Measurements from ENCODE around the gene PBXIP1. TPM values are rescaled to one million over a fixed set of nuclear protein-coding genes. Genes with fewer than 3 reads are reported as not detected.

Gene PBXIP1
- total RNA-seq, 1 experiment from 2014 or later, result 21.6 TPM

DNA sequence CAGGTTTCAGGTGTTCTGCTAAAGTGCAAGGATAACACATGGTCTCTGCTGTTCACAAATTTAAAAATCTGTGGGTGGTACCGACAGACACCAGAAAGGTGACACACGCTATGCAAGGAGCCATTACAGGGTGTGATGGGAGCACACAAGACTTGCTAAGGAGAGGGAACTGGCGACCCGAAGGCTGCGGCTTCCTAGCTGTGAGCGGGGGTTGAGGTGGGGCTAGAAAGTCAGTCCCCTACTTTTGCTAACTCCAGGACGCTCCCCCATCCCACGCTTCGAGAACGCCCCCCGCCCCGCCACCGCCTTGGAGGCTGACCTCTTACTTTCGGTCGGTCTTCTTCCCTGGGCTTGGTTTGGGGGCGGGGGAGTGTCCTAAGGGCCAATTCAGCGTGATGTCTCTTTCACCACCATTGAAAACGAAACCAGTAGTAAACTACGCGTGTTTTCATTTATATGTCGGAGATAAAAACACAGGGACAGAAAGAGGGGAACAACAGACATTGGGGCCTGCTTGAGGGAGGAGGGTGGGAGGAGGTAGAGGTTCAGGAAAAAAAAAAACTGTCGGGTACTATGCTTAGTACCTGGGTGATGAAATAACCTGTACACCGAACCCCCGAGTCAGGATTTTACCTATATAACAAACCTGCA, 19.6 kb upstream of the PBXIP1 start:
- Mint-ChIP-seq H3K4me3 (no peak overlapping the region), H3K36me3 (ENCODE audit: insufficient read depth in 1 of 3, low read depth in 3 of 3) (peaks cover 19 to 36% (median 31%) of the 10 kb centered on the region in 3 experiments; a peak in 6 of 7 replicates), H3K4me1 (peaks cover 26 to 28% of the 10 kb centered on the region in 2 experiments), H3K27me3 (ENCODE audit: low read depth) (no peaks in the 10 kb centered on the region), H3K9me3 (no peaks in the 10 kb centered on the region), H3K27ac (no peak overlapping the region)
- Histone ChIP-seq H3K9me3 (ENCODE audit: control insufficient read depth, low read depth, low read length) (no peaks in the 10 kb centered on the region), H3K18ac (ENCODE audit: insufficient read length, low read depth, low read length) (peak overlapping the region; percentile 25), H3K79me2 (ENCODE audit: insufficient read depth, low read length) (peaks cover 24% of the 10 kb centered on the region), H3K23me2 (ENCODE audit: insufficient read length, low read depth, low read length, poor library complexity, severe bottlenecking) (peaks cover 26% of the 10 kb centered on the region), H2AK5ac (ENCODE audit: insufficient read length, low read length) (no peak overlapping the region), H3K4me1 (ENCODE audit: insufficient read depth, low read length) (peaks cover 4% of the 10 kb centered on the region; the same call in 1 of the 2 replicates), H2BK15ac (ENCODE audit: low read depth, low read length) (no peak overlapping the region), H3K79me1 (ENCODE audit: insufficient read depth, low read depth, low read length, poor library complexity, severe bottlenecking) (no peaks in the 10 kb centered on the region), H3K4me2 (ENCODE audit: insufficient read depth, insufficient read length, low read length) (peak overlapping the region; percentile 87), H3K9ac (ENCODE audit: extremely low read depth, insufficient read length, low read length) (peak overlapping the region; percentile 93), H2BK120ac (ENCODE audit: low read depth, low read length, poor library complexity, severe bottlenecking) (no peak overlapping the region), H4K91ac (ENCODE audit: insufficient read length, low read depth, low read length) (no peak overlapping the region), H2BK5ac (ENCODE audit: insufficient read length, low read length) (no peak overlapping the region), H4K20me1 (ENCODE audit: control insufficient read depth, insufficient read depth, insufficient read length) (no peaks in the 10 kb centered on the region), H2BK12ac (ENCODE audit: insufficient read length, low read depth, low read length) (no peak overlapping the region), H3K23ac (ENCODE audit: insufficient read length, low read depth, low read length) (no peak overlapping the region), H3K27ac (ENCODE audit: insufficient read length, low read depth, low read length) (peak overlapping the region; percentile 49), H4K8ac (replicated peaks; ENCODE audit: insufficient read length, low read depth, low read length) (no peak overlapping the region), H3T11ph (ENCODE audit: low read length) (no peak overlapping the region), H3K14ac (ENCODE audit: insufficient read depth, low read length) (peak overlapping the region; percentile 64; the same call in 1 of the 2 replicates), H3K56ac (ENCODE audit: insufficient read length, low read depth, low read length) (no peak overlapping the region), H4K5ac (ENCODE audit: insufficient read length, low read depth, low read length) (no peak overlapping the region), H3K27me3 (ENCODE audit: insufficient read depth, low read length) (no peaks in the 10 kb centered on the region), H2AFZ (ENCODE audit: low read length) (no peak overlapping the region), H3K4ac (ENCODE audit: low read depth, low read length) (no peak overlapping the region), H2BK20ac (ENCODE audit: low read depth, low read length, poor library complexity, severe bottlenecking) (no peak overlapping the region)
- DNase-seq, result no peak
- TF ChIP-seq, protein P1, sequence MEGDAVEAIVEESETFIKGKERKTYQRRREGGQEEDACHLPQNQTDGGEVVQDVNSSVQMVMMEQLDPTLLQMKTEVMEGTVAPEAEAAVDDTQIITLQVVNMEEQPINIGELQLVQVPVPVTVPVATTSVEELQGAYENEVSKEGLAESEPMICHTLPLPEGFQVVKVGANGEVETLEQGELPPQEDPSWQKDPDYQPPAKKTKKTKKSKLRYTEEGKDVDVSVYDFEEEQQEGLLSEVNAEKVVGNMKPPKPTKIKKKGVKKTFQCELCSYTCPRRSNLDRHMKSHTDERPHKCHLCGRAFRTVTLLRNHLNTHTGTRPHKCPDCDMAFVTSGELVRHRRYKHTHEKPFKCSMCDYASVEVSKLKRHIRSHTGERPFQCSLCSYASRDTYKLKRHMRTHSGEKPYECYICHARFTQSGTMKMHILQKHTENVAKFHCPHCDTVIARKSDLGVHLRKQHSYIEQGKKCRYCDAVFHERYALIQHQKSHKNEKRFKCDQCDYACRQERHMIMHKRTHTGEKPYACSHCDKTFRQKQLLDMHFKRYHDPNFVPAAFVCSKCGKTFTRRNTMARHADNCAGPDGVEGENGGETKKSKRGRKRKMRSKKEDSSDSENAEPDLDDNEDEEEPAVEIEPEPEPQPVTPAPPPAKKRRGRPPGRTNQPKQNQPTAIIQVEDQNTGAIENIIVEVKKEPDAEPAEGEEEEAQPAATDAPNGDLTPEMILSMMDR (conservative IDR thresholded peaks at IDR 0.05), result no peak
- no CpG with 5 or more reads among the region's 24 CpGs for WGBS (ENCODE audit: extremely low coverage, insufficient read length, low lambda C conversion rate)

Measured in H9 (cell line).